Heart right ventricle (tissue), 16 donors: Measurements from ENCODE around the gene TMEM115. TPM values are rescaled to one million over a fixed set of nuclear protein-coding genes. Genes with fewer than 3 reads are reported as not detected.

Experiments used
- ATAC-seq, 8 donors: fragments of 200-7000 bp; cut with Tn5 transposase; one replicate each; pipeline ENCODE4 v1.9.1; 2020; ENCODE audit warnings: mild to moderate bottlenecking in 8 of 8, moderate library complexity in 8 of 8, moderate number of reproducible peaks in 1 of 8
- DNase-seq, 2 donors: peaks; one replicate each; pipeline ENCODE4 v3.0.0-alpha.2; 2020
- H3K27ac ChIP-seq, 10 donors: fragments of 200-600 bp; sonication (generic) in 2 of 10; one replicate each; pipeline versions ENCODE4 v1.5.0 to v1.8.0; 2020 to 2022; ENCODE audit warnings: mild to moderate bottlenecking in 3 of 10
- H3K27me3 ChIP-seq, 7 donors: fragments of 200-600 bp; one replicate each; pipeline ENCODE4 v1.8.0; 2021 to 2022; ENCODE audit warnings: mild to moderate bottlenecking in 2 of 7
- H3K36me3 ChIP-seq, 9 donors: fragments of 200-600 bp; sonication (generic) in 1 of 9; one replicate each; pipeline versions ENCODE4 v1.5.0 to v1.8.0; 2020 to 2022; ENCODE audit warnings: mild to moderate bottlenecking in 2 of 9
- H3K4me1 ChIP-seq, 9 donors: fragments of 200-600 bp; sonication (generic) in 1 of 9; one replicate each; pipeline versions ENCODE4 v1.5.0 to v1.8.0; 2020 to 2022; ENCODE audit warnings: mild to moderate bottlenecking in 4 of 9
- H3K4me3 ChIP-seq, 10 donors: fragments of 200-600 bp; sonication (generic) in 2 of 10; one replicate each; pipeline versions ENCODE4 v1.5.0 to v1.8.0; 2020 to 2022; ENCODE audit warnings: mild to moderate bottlenecking in 7 of 10, moderate library complexity in 2 of 10
- H3K9me3 ChIP-seq, 11 donors: fragments of 200-600 bp in 10 of 11; sonication (generic) in 2 of 11; one replicate each; pipeline versions ENCODE4 v1.5.0 to v1.8.0; 2013 to 2022; ENCODE audit warnings: mild to moderate bottlenecking in 2 of 11, control low read depth in 1 of 11, moderate library complexity in 1 of 11
- WGBS, 2 donors: extraction: QIAGEN DNeasy Blood & Tissue Kit; methylation state at CpG; one replicate each; pipeline ENCODE4 v1.1.7; 2013; ENCODE audit warnings: inconsistent platforms in 1 of 2; 5-methylcytosine and 5-hydroxymethylcytosine counted together
- intact Hi-C, 10 donors: fragments of 100-400 bp; cut with DNase I; formaldehyde crosslinking; loops; one replicate each; pipeline versions ENCODE4 v1.11.1 to v1.14.2; 2022
- polyA plus RNA-seq, 2 donors: library from polyadenylated mRNA; stranded (reverse); fragments of 200-250 nt; gene quantifications; one replicate each; pipeline ENCODE4 v1.2.3, GENCODE V29; 2013
- total RNA-seq, 10 donors: library from RNA; stranded (reverse); fragmentation: NEBNext Ultra II Directional in 3 of 10; extraction: Animal tissue kit (Norgen Biotek cat#: 25700) in 3 of 10; gene quantifications; one replicate each; pipeline versions ENCODE4 v1.2.1 to v1.2.4, GENCODE V29; 2021 to 2023
- TF ChIP-seq, protein P1 (sequence below), 9 donors: fragments of 200-600 bp; sonication (generic) in 2 of 9; IDR thresholded peaks; one replicate each; pipeline versions ENCODE4 v1.5.0 to v1.8.0; 2021 to 2022; ENCODE audit warnings: antibody characterized with exemption in 9 of 9, mild to moderate bottlenecking in 5 of 9, moderate library complexity in 1 of 9
- donor health status: Arrhythmogenic right ventricular cardiomyopathy.
- donor health status: ischemic (EF 13 %, LVEDD 7.1; RV severe dilation, severe dysfunction).
- donor health status: healthy with polysubstance abuse.
- donor health status: DM: no; HTN: yes; CAD: no.
- donor health status: DM: no; HTN: no; CAD: no.
- donor health status: ischemic (EF 25% LVEDD 6.9; RV normal size, moderate dysfunction).
- donor health status: ischemic (EF 25% LVEDD 5.7; RV mildly dilated, moderate dysfunction).
- donor health status: healthy.
- donor health status: DM: yes; HTN: yes; CAD: no.
- donor health status: Ischemic cardiomyopathy.
- donor health status: ischemic (EF 35%, LVEDD 5.7; RV mildly dilated, moderate dysfunction).
- donor health status: nonischemic (EF 11% LVEDD 7.7; RV severe dilation, severe dysfunction).
- donor health status: DM: yes; HTN: yes; CAD: no.
- donor health status: PGD.
- donor health status: ischemic (EF 29% LVEDD 5.4; RV normal size, mild dysfunction).
- donor health status: nonischemic (EF 23%, LVEDD 6.1; RV moderate dilation, normal function).

The TMEM115 gene
- total and polyA plus RNA-seq, 12 donors: 18.1 to 47.6 (median 24.2) TPM

- TF ChIP-seq, protein P1, sequence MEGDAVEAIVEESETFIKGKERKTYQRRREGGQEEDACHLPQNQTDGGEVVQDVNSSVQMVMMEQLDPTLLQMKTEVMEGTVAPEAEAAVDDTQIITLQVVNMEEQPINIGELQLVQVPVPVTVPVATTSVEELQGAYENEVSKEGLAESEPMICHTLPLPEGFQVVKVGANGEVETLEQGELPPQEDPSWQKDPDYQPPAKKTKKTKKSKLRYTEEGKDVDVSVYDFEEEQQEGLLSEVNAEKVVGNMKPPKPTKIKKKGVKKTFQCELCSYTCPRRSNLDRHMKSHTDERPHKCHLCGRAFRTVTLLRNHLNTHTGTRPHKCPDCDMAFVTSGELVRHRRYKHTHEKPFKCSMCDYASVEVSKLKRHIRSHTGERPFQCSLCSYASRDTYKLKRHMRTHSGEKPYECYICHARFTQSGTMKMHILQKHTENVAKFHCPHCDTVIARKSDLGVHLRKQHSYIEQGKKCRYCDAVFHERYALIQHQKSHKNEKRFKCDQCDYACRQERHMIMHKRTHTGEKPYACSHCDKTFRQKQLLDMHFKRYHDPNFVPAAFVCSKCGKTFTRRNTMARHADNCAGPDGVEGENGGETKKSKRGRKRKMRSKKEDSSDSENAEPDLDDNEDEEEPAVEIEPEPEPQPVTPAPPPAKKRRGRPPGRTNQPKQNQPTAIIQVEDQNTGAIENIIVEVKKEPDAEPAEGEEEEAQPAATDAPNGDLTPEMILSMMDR (IDR thresholded peaks at IDR 0.05): no peak
- Histone ChIP-seq H3K36me3 (no peaks in the 10 kb centered on the region), H3K27ac (no peak overlapping the region), H3K4me1 (no peaks in the 10 kb centered on the region), H3K9me3 (no peaks in the 10 kb centered on the region), H3K27me3 (no peaks in the 10 kb centered on the region), H3K4me3 (no peak overlapping the region)
- intact Hi-C loops: loop anchor here in 2 of 10 donors (10.0 kb wide), 2 partner anchors 157 to 167 kb away; no protein-coding TSS in a partner anchor
- ATAC-seq (no peak), DNase-seq (no peak)
- 80 to 90% methylated on average over 6 of the region's 6 CpGs for WGBS, 2 donors
Observed at GRCh38 chr3:50378024-50378423, 18.7 kb upstream of the TMEM115 start.

GRCh38 chr3:50375258-50375931 lies 16.1 kb upstream of the TMEM115 start:
- intact Hi-C loops: loop anchor here in 2 of 10 donors (10.0 kb wide), 2 partner anchors 159 to 169 kb away; no protein-coding TSS in a partner anchor
- Histone ChIP-seq H3K27me3 (no peaks in the 10 kb centered on the region), H3K4me1 (no peaks in the 10 kb centered on the region), H3K36me3 (no peaks in the 10 kb centered on the region), H3K9me3 (no peaks in the 10 kb centered on the region), H3K4me3 (no peak overlapping the region), H3K27ac (no peak overlapping the region)
- 74 to 79% methylated on average over 7 of the region's 7 CpGs for WGBS, 2 donors
- no peak for DNase-seq
- TF ChIP-seq, protein P1 (IDR thresholded peaks at IDR 0.05): no peak
- ATAC-seq: no peak

DNA sequence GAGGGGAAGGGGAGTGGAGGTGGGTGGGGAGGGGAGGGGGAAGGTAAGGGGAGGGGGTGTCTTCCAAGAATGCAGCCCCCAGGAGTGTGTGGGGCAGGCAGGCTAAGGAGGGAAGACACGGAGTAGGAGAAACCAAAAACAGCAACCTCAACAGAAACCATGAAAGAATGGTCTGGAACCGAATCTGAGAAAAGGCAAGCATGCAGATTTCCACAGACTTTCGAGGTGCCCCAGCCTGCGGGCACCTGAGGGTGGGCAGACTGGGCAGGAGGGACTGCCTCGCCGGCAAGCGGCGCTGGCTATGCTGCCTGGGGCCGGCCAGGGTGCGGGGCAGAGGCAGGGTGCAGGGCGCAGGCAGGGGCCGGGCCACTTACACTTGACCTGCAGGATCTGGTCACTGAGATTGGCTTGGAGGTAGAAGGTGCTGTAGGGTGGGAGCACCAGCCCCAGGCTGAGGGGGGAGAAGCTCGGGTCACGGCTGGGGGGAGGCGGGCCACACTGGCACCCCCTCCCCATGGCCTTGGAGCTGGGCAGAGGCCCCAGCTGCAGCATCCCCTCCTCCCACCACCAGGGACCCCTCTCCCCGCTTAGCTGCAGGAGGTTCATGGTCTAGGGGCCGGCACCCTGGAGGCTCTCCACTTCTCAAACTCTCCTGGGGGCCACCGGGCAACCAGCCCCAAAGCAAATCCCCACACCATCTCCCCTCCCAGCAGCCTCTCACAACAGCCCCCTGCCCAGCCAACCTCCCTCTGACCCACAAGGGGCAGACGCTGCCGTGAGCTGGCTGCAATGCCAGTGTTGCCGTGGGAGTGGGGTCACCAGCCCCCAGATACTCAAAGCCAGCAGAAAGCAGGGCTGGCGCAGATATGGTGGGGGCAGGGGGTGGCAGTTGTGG lies 15.3 kb upstream of the TMEM115 start:
- intact Hi-C loops: loop anchor here in 3 of 10 donors (5.0 to 10.0 kb wide), 3 partner anchors 160 to 170 kb away; no protein-coding TSS in a partner anchor

More for the DNA sequence above, 15.3 kb upstream of the TMEM115 start:
- DNase-seq (no peak), ATAC-seq (no peak)
- H3K9me3 ChIP-seq: no peaks in the 10 kb centered on the region
- no peaks in the 10 kb centered on the region for H3K4me1 ChIP-seq
- H3K27ac ChIP-seq: no peak overlapping the region
- no peaks in the 10 kb centered on the region for H3K36me3 ChIP-seq
- H3K27me3 ChIP-seq: no peaks in the 10 kb centered on the region
- TF ChIP-seq, protein P1 (IDR thresholded peaks at IDR 0.05): no peak
- WGBS, 2 donors: 80 to 83% methylated on average over 22 of the region's 22 CpGs
- no peak overlapping the region for H3K4me3 ChIP-seq
